ENCODE measurements around the gene MT2A. TPM values are rescaled to one million over a fixed set of nuclear protein-coding genes. Genes with fewer than 3 reads are reported as not detected.

The MT2A gene
- total and polyA plus RNA-seq, 10 of the 15 experiments (the other 5 are each of a cell fraction or from before 2014, with no cell fraction given) = 7.3 to 271 (median 53.5) TPM

GRCh38 chr16:56657555-56658326 is 49.4 kb downstream of the MT2A start, which contains the start of gene MT1F:
TSS of gene MT1F (plus strand) at chr16:56657959. CDS start at chr16:56658059, 100 bp downstream.
- DNase-seq (ENCODE audit: low read depth, low spot score) = no peak
- Histone ChIP-seq H3K9ac (ENCODE audit: control insufficient read depth, insufficient read depth, low read length) (peak within 1 kb of the TSS; percentile 34; the same call in 1 of the 2 replicates), H3K36me3 (ENCODE audit: control insufficient read depth in 2 of 2, insufficient read depth in 2 of 2, low read length in 1 of 2) (no peaks in the 10 kb centered on the region), H3K9me3 (replicated peaks; ENCODE audit: control insufficient read depth, insufficient read depth, low read length) (no peaks in the 10 kb centered on the region), H3K4me3 (peak within 1 kb of the TSS; percentile 52; the same call in 1 of the 2 replicates), H2AFZ (ENCODE audit: control insufficient read depth, low read depth, low read length) (peak within 1 kb of the TSS; percentile 75), H3K27ac (ENCODE audit: control insufficient read depth, insufficient read depth) (no peak within 1 kb of the TSS), H3K4me2 (ENCODE audit: control insufficient read depth, insufficient read depth) (peak within 1 kb of the TSS; percentile 72), H4K20me1 (ENCODE audit: control insufficient read depth, insufficient read depth) (no peaks in the 10 kb centered on the region), H3K4me1 (ENCODE audit: control insufficient read depth, insufficient read depth, low read length) (no peaks in the 10 kb centered on the region), H3K79me2 (ENCODE audit: control insufficient read depth, insufficient read depth, low read length) (no peaks in the 10 kb centered on the region), H3K27me3 (replicated peaks in 1 of 2; ENCODE audit: control insufficient read depth in 2 of 2, insufficient read depth in 2 of 2, low read length in 1 of 2) (peaks cover 12 to 14% of the 10 kb centered on the region in 2 experiments)
- in situ Hi-C loops (cut with MboI) = no loop called here
- peak; percentile 90 for ATAC-seq
- ChIA-PET POLR2A (interaction anchor here (0.6 kb wide), 1 partner anchor 465 kb away, joined by 3 read pairs; no protein-coding TSS in a partner anchor), SMC1A (ENCODE audit: uncharacterized antibody, unreplicated experiment) (no interaction called here), RAD21 (ENCODE audit: unreplicated experiment) (no interaction called here), CTCF (no interaction called here)
- FAIRE-seq = no peak
- WGBS (ENCODE audit: insufficient coverage, insufficient replicate concordance, low lambda C conversion rate, missing lambda C conversion rate) = 1% methylated on average over 29 of the region's 46 CpGs
- no TSS peak for BruUV-seq (replicated peaks)
- intact Hi-C loops (cut with micrococcal nuclease; ENCODE audit: unreplicated experiment) = no loop called here
- peak; percentile 100 for TF ChIP-seq LARP7 (IDR thresholded peaks at IDR 0.05)
- no peak for TF ChIP-seq RBBP5 (conservative IDR thresholded peaks at IDR 0.05)
- no peak for TF ChIP-seq CHD2 (IDR thresholded peaks at IDR 0.05; ENCODE audit: borderline replicate concordance, low read depth, low read length)
- TF ChIP-seq CHD1 (IDR thresholded peaks at IDR 0.05; ENCODE audit: low read depth, low read length) = no peak
- TF ChIP-seq MAX (IDR thresholded peaks at IDR 0.05; ENCODE audit: low read depth, low read length) = no peak
- TF ChIP-seq IKZF2 (IDR thresholded peaks at IDR 0.05) = 0 out of 4 replicates have a peak, but pooled peaks of 1 of the 2 experiments have one; percentile 6
- TF ChIP-seq PKNOX1 (IDR thresholded peaks at IDR 0.05) = peak; percentile 32; the same call in 1 of the 2 replicates
- TF ChIP-seq TCF12 (IDR thresholded peaks at IDR 0.05; ENCODE audit: low read depth, low read length) = no peak
- no peak for TF ChIP-seq FOS (IDR thresholded peaks at IDR 0.05; ENCODE audit: borderline replicate concordance, extremely low read depth, insufficient read length)
- no peak for TF ChIP-seq SREBF2 (IDR thresholded peaks at IDR 0.05; ENCODE audit: low read length)
- TF ChIP-seq BACH1 (IDR thresholded peaks at IDR 0.05; ENCODE audit: borderline replicate concordance) = no peak
- TF ChIP-seq POLR2AphosphoS2 (IDR thresholded peaks at IDR 0.05; ENCODE audit: low read depth, low read length) = no peak
- TF ChIP-seq SMAD1 (IDR thresholded peaks at IDR 0.05; ENCODE audit: low read depth, partially characterized antibody) = no peak
- TF ChIP-seq PML (IDR thresholded peaks at IDR 0.05; ENCODE audit: low read length) = no peak
- no peak for TF ChIP-seq PAX8 (IDR thresholded peaks at IDR 0.05)
- no peak for TF ChIP-seq POLR2A (IDR thresholded peaks at IDR 0.05; ENCODE audit: low read depth, low read length)
- no peak for TF ChIP-seq REST (IDR thresholded peaks at IDR 0.05; ENCODE audit: low read depth, low read length)
- no peak for TF ChIP-seq ESRRA (IDR thresholded peaks at IDR 0.05; ENCODE audit: low read length)
- no peak for TF ChIP-seq BCL11A (IDR thresholded peaks at IDR 0.05; ENCODE audit: low read depth, low read length)
- TF ChIP-seq GABPA (IDR thresholded peaks at IDR 0.05; ENCODE audit: low read depth) = no peak

Data from GM12878 (cell line).